ENCODE results near the gene MAGI1. TPM values are rescaled to one million over a fixed set of nuclear protein-coding genes. Genes with fewer than 3 reads are reported as not detected.

The MAGI1 gene
- total RNA-seq, 1 donor from 2014 or later, result 49.8 TPM

GRCh38 chr3:66023738-66024385, 14.9 kb downstream of the MAGI1 start:
- Mint-ChIP-seq H3K27ac (ENCODE audit: unreplicated experiment) (no peak overlapping the region), H3K9me3 (no peaks in the 10 kb centered on the region), H3K4me3 (no peak overlapping the region), H3K36me3 (ENCODE audit: low read depth) (no peaks in the 10 kb centered on the region), H3K27me3 (ENCODE audit: low read depth) (no peaks in the 10 kb centered on the region), H3K4me1 (no peaks in the 10 kb centered on the region)
- no peak for TF ChIP-seq CTCF (conservative IDR thresholded peaks at IDR 0.05)
- DNase-seq (ENCODE audit: low read depth, low spot score), result no peak

DNA sequence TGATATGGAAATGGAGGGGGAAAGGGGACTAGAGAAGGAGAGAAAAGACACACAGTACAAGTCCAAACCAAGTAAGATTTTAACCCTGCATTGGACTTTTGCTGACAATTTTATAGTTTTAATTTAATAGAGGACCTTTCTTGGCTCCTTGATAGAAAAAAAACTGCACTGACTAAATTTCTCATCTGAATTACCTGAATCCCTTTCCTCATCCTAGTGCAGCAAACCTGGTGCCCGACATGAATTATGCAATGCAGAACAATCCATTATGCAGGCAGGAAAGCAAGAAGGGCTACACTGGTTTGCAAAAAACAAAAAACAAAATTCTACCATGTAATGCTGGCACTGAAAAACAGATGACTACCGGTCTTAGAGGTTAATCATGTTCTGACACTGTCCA, 15.5 kb downstream of the MAGI1 start:
- Mint-ChIP-seq H3K27ac (ENCODE audit: unreplicated experiment) (no peak overlapping the region), H3K9me3 (no peaks in the 10 kb centered on the region), H3K36me3 (ENCODE audit: low read depth) (no peaks in the 10 kb centered on the region), H3K27me3 (ENCODE audit: low read depth) (no peaks in the 10 kb centered on the region), H3K4me1 (no peaks in the 10 kb centered on the region), H3K4me3 (no peak overlapping the region)
- no peak for DNase-seq (ENCODE audit: low read depth, low spot score)
- TF ChIP-seq CTCF (conservative IDR thresholded peaks at IDR 0.05), result no peak

DNA sequence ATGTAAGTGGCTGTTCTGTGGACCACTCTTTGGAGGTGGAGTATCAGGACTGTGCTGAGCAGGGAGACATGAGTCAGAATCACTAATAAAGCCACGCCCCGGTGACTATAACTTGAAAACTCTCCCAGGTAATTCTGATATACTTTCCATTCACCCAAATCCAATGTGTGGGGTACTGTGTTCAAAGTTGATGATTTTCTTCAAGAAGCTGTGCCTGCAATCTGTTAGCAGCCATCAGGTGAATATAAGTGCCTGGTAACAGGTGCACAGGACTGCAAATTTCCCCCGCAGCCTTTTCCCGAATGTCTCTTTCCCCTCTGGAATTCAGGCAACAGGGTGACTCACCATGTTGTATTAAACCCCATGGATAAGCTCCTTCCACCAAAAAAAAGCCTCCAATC, 17.0 kb downstream of the MAGI1 start:
- no peak overlapping the region for H3K27ac Mint-ChIP-seq (ENCODE audit: unreplicated experiment)
- no peak for TF ChIP-seq CTCF (conservative IDR thresholded peaks at IDR 0.05)

DNA sequence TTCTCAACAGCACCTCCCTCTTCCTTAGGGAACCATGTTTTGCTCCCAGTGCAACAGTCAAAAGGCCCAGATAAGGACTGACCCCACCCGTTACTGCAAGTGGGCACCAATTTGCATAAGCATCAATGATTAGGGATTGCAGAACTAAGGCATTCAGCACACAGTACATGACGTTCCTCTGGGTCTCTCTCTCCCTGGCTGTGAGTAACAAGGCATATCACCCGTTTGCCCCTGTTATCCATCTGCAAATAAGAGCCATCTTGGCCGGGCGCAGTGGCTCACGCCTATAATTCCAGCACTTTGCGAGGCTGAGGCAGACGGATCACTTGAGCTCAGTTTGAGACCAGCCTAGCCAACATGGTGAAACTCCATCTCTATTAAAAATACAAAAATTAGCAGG, 18.8 kb downstream of the MAGI1 start:
- DNase-seq (ENCODE audit: low read depth, low spot score), result no peak

More for the DNA sequence above, 17.0 kb downstream of the MAGI1 start:
- DNase-seq (ENCODE audit: low read depth, low spot score), result no peak
- Mint-ChIP-seq H3K4me1 (no peaks in the 10 kb centered on the region), H3K36me3 (ENCODE audit: low read depth) (no peaks in the 10 kb centered on the region), H3K9me3 (no peaks in the 10 kb centered on the region), H3K4me3 (no peak overlapping the region), H3K27me3 (ENCODE audit: low read depth) (no peaks in the 10 kb centered on the region)

DNA sequence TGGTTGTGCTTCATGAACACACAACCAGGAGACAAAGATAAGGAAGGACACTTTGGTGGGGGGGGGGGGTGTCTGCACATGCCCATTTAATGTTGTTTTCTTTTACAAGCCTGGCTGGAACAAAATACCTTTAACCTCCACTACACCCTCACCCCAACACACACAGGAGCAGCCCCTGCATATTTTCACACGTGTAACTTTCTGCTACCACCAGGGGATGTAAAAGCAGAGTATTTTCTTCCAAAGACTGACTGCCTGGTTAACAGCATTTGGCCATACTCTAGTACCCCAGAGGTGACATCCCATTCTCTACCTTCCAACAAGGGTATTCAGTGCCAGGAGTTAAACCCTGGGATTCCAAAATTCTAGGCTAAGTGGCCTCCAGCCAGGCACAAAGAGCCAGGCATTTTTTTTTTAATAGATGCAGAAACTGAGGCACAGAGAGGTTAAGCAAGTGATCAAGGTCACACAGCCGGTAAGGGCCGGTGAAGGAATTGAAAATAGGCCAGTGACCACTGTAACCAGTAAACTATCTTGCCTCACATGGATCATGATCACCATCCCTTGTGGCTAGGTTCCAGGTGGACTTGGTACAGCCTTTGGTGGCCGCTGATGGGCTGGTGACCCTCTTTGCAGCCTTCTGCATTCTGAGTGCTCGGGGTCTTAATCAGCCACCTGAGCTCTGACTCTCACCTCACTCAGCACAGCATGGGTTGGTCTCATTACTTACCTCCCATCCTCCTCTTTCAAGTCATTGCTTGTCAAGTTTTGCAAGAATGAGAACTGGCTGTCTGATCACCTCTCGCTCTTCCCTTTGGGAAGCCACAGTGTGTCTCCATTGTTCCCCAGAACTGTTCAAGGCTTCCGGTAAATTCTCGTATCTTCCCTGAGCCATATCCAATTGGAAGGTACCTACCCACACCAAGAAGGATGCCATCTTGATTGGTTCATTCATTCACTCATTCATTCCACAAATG, 20.4 kb downstream of the MAGI1 start:
- H3K4me3 Mint-ChIP-seq, result no peak overlapping the region
- no peaks in the 10 kb centered on the region for H3K27me3 Mint-ChIP-seq (ENCODE audit: low read depth)
- no peak overlapping the region for H3K27ac Mint-ChIP-seq (ENCODE audit: unreplicated experiment)
- DNase-seq (ENCODE audit: low read depth, low spot score), result no peak
- H3K4me1 Mint-ChIP-seq, result no peaks in the 10 kb centered on the region
- no peak for TF ChIP-seq CTCF (conservative IDR thresholded peaks at IDR 0.05)
- H3K36me3 Mint-ChIP-seq (ENCODE audit: low read depth), result no peaks in the 10 kb centered on the region
- no peaks in the 10 kb centered on the region for H3K9me3 Mint-ChIP-seq

More for the DNA sequence above, 18.8 kb downstream of the MAGI1 start:
- TF ChIP-seq CTCF (conservative IDR thresholded peaks at IDR 0.05), result no peak
- no peak overlapping the region for H3K27ac Mint-ChIP-seq (ENCODE audit: unreplicated experiment)
- no peak overlapping the region for H3K4me3 Mint-ChIP-seq
- H3K9me3 Mint-ChIP-seq, result no peaks in the 10 kb centered on the region
- no peaks in the 10 kb centered on the region for H3K27me3 Mint-ChIP-seq (ENCODE audit: low read depth)
- H3K36me3 Mint-ChIP-seq (ENCODE audit: low read depth), result no peaks in the 10 kb centered on the region
- no peaks in the 10 kb centered on the region for H3K4me1 Mint-ChIP-seq

All from neural crest cell (in vitro differentiated cells).